Measurements from ENCODE around the gene FAM180A.

DNA sequence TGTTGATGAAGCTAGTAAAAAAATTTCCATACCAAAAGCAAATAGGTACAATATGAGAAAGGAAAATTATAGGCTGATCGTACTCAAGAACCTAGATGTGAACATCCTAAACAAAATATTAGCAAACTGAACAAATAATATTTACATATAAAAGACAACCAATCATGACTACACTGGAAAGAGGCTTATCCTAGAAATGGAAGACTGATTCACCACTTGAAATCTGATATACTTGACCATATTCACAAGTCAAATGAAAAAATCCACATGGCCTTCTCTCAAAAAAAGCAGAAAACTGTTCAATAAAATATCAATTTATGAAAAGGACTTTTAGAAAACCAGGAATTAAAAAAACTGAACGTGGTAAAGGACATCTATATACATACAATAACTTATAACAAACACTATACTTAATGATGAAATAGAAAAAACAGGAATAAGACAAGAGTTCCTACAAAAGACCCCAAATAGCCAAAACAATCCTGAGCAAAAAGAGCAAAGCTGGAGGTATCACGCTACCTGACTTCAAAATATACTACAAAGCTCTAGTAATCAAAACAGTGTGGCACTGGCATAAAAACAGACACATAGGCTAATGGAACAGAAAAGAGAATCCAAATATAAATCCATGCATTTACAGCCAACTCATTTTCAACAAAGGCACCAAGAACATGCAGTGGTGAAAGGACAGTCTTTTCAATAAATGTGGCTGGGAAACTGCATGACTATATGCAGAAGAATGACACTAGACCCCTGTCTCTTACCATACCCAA lies 29.2 kb upstream of the FAM180A start:
- TF ChIP-seq, protein P1, sequence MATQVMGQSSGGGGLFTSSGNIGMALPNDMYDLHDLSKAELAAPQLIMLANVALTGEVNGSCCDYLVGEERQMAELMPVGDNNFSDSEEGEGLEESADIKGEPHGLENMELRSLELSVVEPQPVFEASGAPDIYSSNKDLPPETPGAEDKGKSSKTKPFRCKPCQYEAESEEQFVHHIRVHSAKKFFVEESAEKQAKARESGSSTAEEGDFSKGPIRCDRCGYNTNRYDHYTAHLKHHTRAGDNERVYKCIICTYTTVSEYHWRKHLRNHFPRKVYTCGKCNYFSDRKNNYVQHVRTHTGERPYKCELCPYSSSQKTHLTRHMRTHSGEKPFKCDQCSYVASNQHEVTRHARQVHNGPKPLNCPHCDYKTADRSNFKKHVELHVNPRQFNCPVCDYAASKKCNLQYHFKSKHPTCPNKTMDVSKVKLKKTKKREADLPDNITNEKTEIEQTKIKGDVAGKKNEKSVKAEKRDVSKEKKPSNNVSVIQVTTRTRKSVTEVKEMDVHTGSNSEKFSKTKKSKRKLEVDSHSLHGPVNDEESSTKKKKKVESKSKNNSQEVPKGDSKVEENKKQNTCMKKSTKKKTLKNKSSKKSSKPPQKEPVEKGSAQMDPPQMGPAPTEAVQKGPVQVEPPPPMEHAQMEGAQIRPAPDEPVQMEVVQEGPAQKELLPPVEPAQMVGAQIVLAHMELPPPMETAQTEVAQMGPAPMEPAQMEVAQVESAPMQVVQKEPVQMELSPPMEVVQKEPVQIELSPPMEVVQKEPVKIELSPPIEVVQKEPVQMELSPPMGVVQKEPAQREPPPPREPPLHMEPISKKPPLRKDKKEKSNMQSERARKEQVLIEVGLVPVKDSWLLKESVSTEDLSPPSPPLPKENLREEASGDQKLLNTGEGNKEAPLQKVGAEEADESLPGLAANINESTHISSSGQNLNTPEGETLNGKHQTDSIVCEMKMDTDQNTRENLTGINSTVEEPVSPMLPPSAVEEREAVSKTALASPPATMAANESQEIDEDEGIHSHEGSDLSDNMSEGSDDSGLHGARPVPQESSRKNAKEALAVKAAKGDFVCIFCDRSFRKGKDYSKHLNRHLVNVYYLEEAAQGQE (IDR thresholded peaks at IDR 0.05; ENCODE audit: insufficient replicate concordance, low read depth), result no peak
- TF ChIP-seq SPI1 (IDR thresholded peaks at IDR 0.05; ENCODE audit: borderline replicate concordance, low read depth) (no peak), POLR2AphosphoS5 (IDR thresholded peaks at IDR 0.05; ENCODE audit: low read depth) (no peak)

Data from HL-60 (cell line).